ENCODE measurements around the gene SNAI1. TPM values are rescaled to one million over a fixed set of nuclear protein-coding genes. Genes with fewer than 3 reads are reported as not detected.
A peak's percentile ranks its signal among the peaks of the same experiment; 100 is the strongest.

Gene SNAI1
- total and polyA plus RNA-seq, 2 donors (not counting 3 experiments of a cell fraction or from before 2014, with no cell fraction given): 10.8 to 13.4 TPM

- dilution Hi-C loops (cut with MboI; ENCODE audit: extremely low pct_ligation_motif_present, low sequenced_read_pairs): no loop called here
These were observed 771 bp upstream of the SNAI1 start for GRCh38 chr20:49982072-49982345.

More at GRCh38 chr20:49982072-49982345, 771 bp upstream of the SNAI1 start:
- Histone ChIP-seq H3K4me2 (ENCODE audit: insufficient read depth, low read length) (peak overlapping the region; percentile 56), H3K36me3 (ENCODE audit: control insufficient read depth in 2 of 2, extremely low read depth in 1 of 2, insufficient read depth in 2 of 2, low read length in 2 of 2) (peaks cover 0 to 2% of the 10 kb centered on the region in 2 experiments), H3K4me3 (replicated peaks in 1 of 3; ENCODE audit: insufficient read depth in 1 of 3, low read depth in 1 of 3, low read length in 3 of 3) (no peak overlapping the region), H3K4me1 (ENCODE audit: control insufficient read depth, extremely low read depth, insufficient read depth, low read length) (peaks cover 44% of the 10 kb centered on the region), H4K20me1 (replicated peaks; ENCODE audit: control insufficient read depth, extremely low read depth, insufficient read depth, low read length) (no peaks in the 10 kb centered on the region), H3K9me3 (replicated peaks; ENCODE audit: control insufficient read depth, insufficient read depth, low read length) (no peaks in the 10 kb centered on the region), H3K9me1 (replicated peaks; ENCODE audit: control insufficient read depth, extremely low read depth, insufficient read depth, low read length) (no peaks in the 10 kb centered on the region), H3K27ac (ENCODE audit: insufficient read depth, low read depth, low read length) (peak overlapping the region; percentile 44), H3K9ac (replicated peaks; ENCODE audit: extremely low read depth, insufficient read depth, low read length) (peak overlapping the region; percentile 62), H3K79me2 (ENCODE audit: control insufficient read depth, insufficient read depth, low read length) (peaks cover 42% of the 10 kb centered on the region), H2AFZ (ENCODE audit: low read depth, low read length) (peak overlapping the region; percentile 3), H3K27me3 (ENCODE audit: control insufficient read depth in 2 of 2, insufficient read depth in 2 of 2, low read length in 2 of 2) (no peaks in the 10 kb centered on the region)
- intact Hi-C loops (cut with micrococcal nuclease): loop anchor here (1.0 to 10.0 kb wide), 3 partner anchors 65 to 483 kb away; partner anchors contain the start of gene PEDS1
- POLR2A ChIA-PET: interaction anchor here (5.6 kb wide), 1 partner anchor 88 kb away, joined by 34 read pairs; no protein-coding TSS in a partner anchor
- FAIRE-seq (no peak), DNase-seq (ENCODE audit: low read depth, low spot score) (no peak)
- BruUV-seq (replicated peaks): no TSS peak
- CTCF ChIA-PET: interaction anchor here (1.0 to 23.6 kb wide), 8 partner anchors 11 to 196 kb away, joined by 3 to 1187 read pairs (median 4); no protein-coding TSS in a partner anchor
- TF ChIP-seq POLR2A (IDR thresholded peaks at IDR 0.05; ENCODE audit: low read depth, low read length) (no peak), POLR2AphosphoS5 (IDR thresholded peaks at IDR 0.05; ENCODE audit: insufficient read depth, low read depth, low read length) (no peak), MAX (IDR thresholded peaks at IDR 0.05; ENCODE audit: insufficient read depth, insufficient read length) (no peak), MYC (IDR thresholded peaks at IDR 0.05; ENCODE audit: low read depth, low read length) (no peak), GATA2 (IDR thresholded peaks at IDR 0.05; ENCODE audit: insufficient read depth, insufficient read length, low read depth, low read length) (no peak), JUN (IDR thresholded peaks at IDR 0.05; ENCODE audit: borderline replicate concordance, insufficient read depth, insufficient read length, low read depth) (no peak), CTCF (IDR thresholded peaks at IDR 0.05; ENCODE audit: extremely low read depth in 1 of 2, insufficient read depth in 1 of 2, low read depth in 1 of 2, low read length in 2 of 2) (no peak), EZH2 (IDR thresholded peaks at IDR 0.05; ENCODE audit: borderline replicate concordance, low read depth, low read length, severe bottlenecking) (no peak), FOS (IDR thresholded peaks at IDR 0.05; ENCODE audit: borderline replicate concordance, insufficient read depth, low read length) (no peak)
